Common myeloid progenitor, CD34-positive (primary cell): ENCODE measurements around the gene CSH1.
"Not testable (repeated sequence)": the region's sequence is repeated elsewhere in the genome, so short reads cannot be mapped to it uniquely, and the experiment has no call there.

Experiments
- CTCF ChIA-PET: fragments of 350-600 bp; sonication (Branson Sonifier 250); formaldehyde crosslinking; loops from one replicate; lab custom pipeline; 2021; ENCODE audit warnings: antibody characterized with exemption; lab: Charles Lee
- POLR2A ChIA-PET: fragments of 350-600 bp; sonication (Branson Sonifier 250); formaldehyde crosslinking; loops from one replicate; lab custom pipeline; 2021; ENCODE audit warnings: antibody characterized with exemption; lab: Charles Lee
- DNase-seq, 3 donors: peaks; one replicate each; pipeline versions ENCODE4 v3.0.0 to v3.0.0-alpha.2; 2013
- H3K27ac ChIP-seq, 2 experiments: 1 replicate in 1 of 2; 2 replicates in 1 of 2; pipeline ENCODE4 v1.7.0; 2013; ENCODE audit warnings: inconsistent platforms in 2 of 2, low read length in 2 of 2, mild to moderate bottlenecking in 2 of 2, low read depth in 1 of 2, moderate library complexity in 1 of 2; ENCODE audit not compliant: severe bottlenecking in 2 of 2, insufficient read depth in 1 of 2, poor library complexity in 1 of 2
- H3K27me3 ChIP-seq, 5 experiments: replicated peaks in 2 of 5; 1 replicate in 3 of 5; 2 replicates in 2 of 5; pipeline versions ENCODE4 v1.6.1 to v1.7.0; 2013; ENCODE audit warnings: low read length in 4 of 5, mild to moderate bottlenecking in 2 of 5, moderate library complexity in 2 of 5, inconsistent platforms in 1 of 5; ENCODE audit not compliant: insufficient read depth in 5 of 5, control insufficient read depth in 4 of 5
- H3K36me3 ChIP-seq, 4 experiments: 1 replicate in 2 of 4; 2 replicates in 2 of 4; pipeline versions ENCODE4 v1.6.1 to v1.7.0; 2013; ENCODE audit warnings: low read length in 3 of 4, control low read depth in 1 of 4, mild to moderate bottlenecking in 1 of 4; ENCODE audit not compliant: control insufficient read depth in 4 of 4, insufficient read depth in 4 of 4
- H3K4me1 ChIP-seq, 4 experiments: 1 replicate in 3 of 4; 2 replicates in 1 of 4; pipeline versions ENCODE4 v1.6.1 to v1.7.1; 2013; ENCODE audit warnings: low read length in 3 of 4, mild to moderate bottlenecking in 3 of 4, control low read depth in 1 of 4, inconsistent platforms in 1 of 4, moderate library complexity in 1 of 4; ENCODE audit not compliant: control insufficient read depth in 4 of 4, insufficient read depth in 4 of 4; ENCODE audit errors: control extremely low read depth in 1 of 4
- H3K4me3 ChIP-seq, 7 experiments: 1 replicate in 4 of 7; 2 replicates in 3 of 7; pipeline versions ENCODE4 v1.5.1 to v1.7.0; 2013; ENCODE audit warnings: mild to moderate bottlenecking in 7 of 7, low read length in 6 of 7, moderate library complexity in 6 of 7, inconsistent platforms in 2 of 7, low read depth in 2 of 7, control low read depth in 1 of 7; ENCODE audit not compliant: insufficient read depth in 4 of 7, control insufficient read depth in 1 of 7; ENCODE audit errors: extremely low read depth in 1 of 7
- H3K9me3 ChIP-seq, 5 experiments: 1 replicate in 4 of 5; 2 replicates in 1 of 5; pipeline versions ENCODE4 v1.6.1 to v1.7.1; 2013; ENCODE audit warnings: low read length in 4 of 5, mild to moderate bottlenecking in 2 of 5, inconsistent platforms in 1 of 5, low read depth in 1 of 5, moderate library complexity in 1 of 5; ENCODE audit not compliant: control insufficient read depth in 4 of 5, insufficient read depth in 2 of 5; ENCODE audit errors: control extremely low read depth in 1 of 5
- WGBS: methylation state at CpG from one replicate; pipeline ENCODE4 v1.1.5; 2013; ENCODE audit not compliant: insufficient coverage; 5-methylcytosine and 5-hydroxymethylcytosine counted together

Gene CSH1

DNA sequence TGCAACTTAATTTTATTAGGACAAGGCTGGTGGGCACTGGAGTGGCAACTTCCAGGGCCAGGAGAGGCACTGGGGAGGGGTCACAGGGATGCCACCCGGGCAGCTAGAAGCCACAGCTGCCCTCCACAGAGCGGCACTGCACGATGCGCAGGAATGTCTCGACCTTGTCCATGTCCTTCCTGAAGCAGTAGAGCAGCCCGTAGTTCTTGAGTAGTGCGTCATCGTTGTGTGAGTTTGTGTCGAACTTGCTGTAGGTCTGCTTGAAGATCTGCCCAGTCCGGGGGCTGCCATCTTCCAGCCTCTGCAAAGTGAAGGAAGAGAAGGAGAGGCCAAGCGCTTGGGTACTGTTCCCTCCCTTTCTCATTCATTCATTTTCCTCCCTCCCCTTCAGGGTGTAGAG lies 20.8 kb upstream of the CSH1 start:
- POLR2A ChIA-PET, H3K27ac ChIP-seq, H3K36me3 ChIP-seq, DNase-seq, H3K27me3 ChIP-seq, H3K4me1 ChIP-seq, H3K4me3 ChIP-seq, H3K9me3 ChIP-seq: not testable (repeated sequence)
- CTCF ChIA-PET, result interaction anchor here (0.9 to 5.8 kb wide), 10 partner anchors 13 to 216 kb away, joined by 3 to 100 read pairs (median 14); partner anchors contain the start of gene CD79B
- WGBS, result 100% methylated on average over 4 of the region's 11 CpGs

DNA sequence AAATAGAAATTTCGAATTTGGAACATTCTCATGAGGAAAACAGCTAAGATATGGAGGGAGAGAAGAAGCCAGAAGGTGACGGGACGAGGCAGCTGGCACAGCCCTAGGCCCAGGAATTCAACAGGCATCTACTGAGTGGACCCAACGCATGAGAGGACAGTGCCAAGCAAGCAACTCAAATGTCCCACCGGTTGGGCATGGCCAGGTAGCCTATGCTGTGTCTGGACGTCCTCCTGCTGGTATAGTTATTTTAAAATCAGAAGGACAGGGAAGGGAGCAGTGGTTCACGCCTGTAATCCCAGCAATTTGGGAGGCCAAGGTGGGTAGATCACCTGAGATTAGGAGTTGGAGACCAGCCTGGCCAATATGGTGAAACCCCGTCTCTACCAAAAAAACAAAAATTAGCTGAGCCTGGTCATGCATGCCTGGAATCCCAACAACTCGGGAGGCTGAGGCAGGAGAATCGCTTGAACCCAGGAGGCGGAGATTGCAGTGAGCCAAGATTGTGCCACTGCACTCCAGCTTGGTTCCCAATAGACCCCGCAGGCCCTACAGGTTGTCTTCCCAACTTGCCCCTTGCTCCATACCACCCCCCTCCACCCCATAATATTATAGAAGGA lies 20.3 kb upstream of the CSH1 start:
- POLR2A ChIA-PET, result no interaction called here

DNA sequence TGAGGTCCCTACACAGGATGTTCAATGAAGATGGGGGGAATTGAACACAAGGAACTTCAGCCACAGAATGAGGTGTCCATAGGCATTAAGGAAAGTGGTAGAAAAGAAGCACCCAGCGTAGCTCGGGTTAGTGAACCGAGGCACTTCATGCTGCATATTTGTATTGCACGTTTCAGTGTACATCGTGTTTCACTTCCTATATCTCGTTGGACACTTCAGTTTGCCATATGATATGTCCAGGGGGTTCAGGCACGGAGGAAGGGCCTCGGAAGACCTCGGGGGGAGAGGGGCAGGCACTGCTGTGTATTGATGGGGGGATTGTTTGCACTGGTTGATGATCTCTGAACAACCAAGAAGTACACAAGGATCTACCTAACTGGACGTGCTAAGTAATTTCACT lies 19.4 kb upstream of the CSH1 start:
- CTCF ChIA-PET, result interaction anchor here (0.8 to 5.5 kb wide), 9 partner anchors 31 to 225 kb away, joined by 3 to 56 read pairs (median 9); no protein-coding TSS in a partner anchor
- POLR2A ChIA-PET, result not testable (repeated sequence)
- WGBS, result 89% methylated on average over 6 of the region's 10 CpGs

More for the DNA sequence above, 20.3 kb upstream of the CSH1 start:
- 98% methylated on average over 10 of the region's 12 CpGs for WGBS
- H3K27ac ChIP-seq, result no peak overlapping the region
- no peaks in the 10 kb centered on the region for H3K36me3 ChIP-seq
- DNase-seq, result no peak
- no peaks in the 10 kb centered on the region for H3K9me3 ChIP-seq
- no peaks in the 10 kb centered on the region for H3K27me3 ChIP-seq
- CTCF ChIA-PET, result interaction anchor here (0.8 to 5.5 kb wide), 13 partner anchors 12 to 224 kb away, joined by 3 to 100 read pairs (median 9); no protein-coding TSS in a partner anchor
- H3K4me1 ChIP-seq, result peaks cover 0 to 5% (median 0%) of the 10 kb centered on the region in 4 experiments
- no peak overlapping the region for H3K4me3 ChIP-seq

GRCh38 chr17:63914471-63914870 lies 18.1 kb upstream of the CSH1 start:
- no peak for DNase-seq
- H3K27ac ChIP-seq, result no peak overlapping the region
- ChIA-PET CTCF (interaction anchor here (0.8 to 5.5 kb wide), 5 partner anchors 32 to 111 kb away, joined by 3 to 24 read pairs (median 9); no protein-coding TSS in a partner anchor), POLR2A (no interaction called here)
- H3K9me3 ChIP-seq, result no peaks in the 10 kb centered on the region
- WGBS, result 100% methylated on average over 7 of the region's 7 CpGs
- peaks cover 0 to 5% (median 0%) of the 10 kb centered on the region in 4 experiments for H3K4me1 ChIP-seq
- H3K4me3 ChIP-seq, result no peak overlapping the region
- H3K36me3 ChIP-seq, result no peaks in the 10 kb centered on the region
- H3K27me3 ChIP-seq, result no peaks in the 10 kb centered on the region

More for the DNA sequence above, 19.4 kb upstream of the CSH1 start:
- not testable (repeated sequence) for H3K27ac ChIP-seq, H3K27me3 ChIP-seq, H3K9me3 ChIP-seq, H3K4me1 ChIP-seq, DNase-seq, H3K4me3 ChIP-seq, H3K36me3 ChIP-seq

DNA sequence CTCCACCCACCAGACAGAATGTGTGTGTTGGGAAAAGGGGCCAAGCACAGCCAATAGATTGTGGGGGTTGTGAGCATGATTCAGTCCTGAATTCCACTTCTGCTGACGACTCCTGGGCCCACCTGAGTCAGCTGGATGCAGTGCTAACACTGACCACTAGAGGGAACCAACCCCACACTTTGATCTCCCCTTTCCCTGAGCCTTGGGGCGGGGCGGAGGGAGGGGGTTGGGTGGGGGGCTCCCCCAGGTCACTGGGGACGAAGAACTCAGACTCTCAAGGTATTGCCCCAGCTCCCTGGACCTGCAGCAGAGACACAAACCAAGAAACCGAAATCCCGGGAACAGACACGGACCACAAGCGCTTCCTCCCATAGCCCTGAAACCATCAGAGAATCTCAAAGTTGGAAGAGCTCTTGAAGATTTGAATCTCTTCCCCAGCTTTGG lies 15.3 kb upstream of the CSH1 start:
- Histone ChIP-seq H3K4me3 (no peak overlapping the region), H3K27ac (no peak overlapping the region), H3K36me3 (no peaks in the 10 kb centered on the region), H3K4me1 (no peaks in the 10 kb centered on the region), H3K9me3 (no peaks in the 10 kb centered on the region), H3K27me3 (no peaks in the 10 kb centered on the region)
- POLR2A ChIA-PET, result interaction anchor here (0.6 kb wide), 1 partner anchor 35 kb away, joined by 3 read pairs; no protein-coding TSS in a partner anchor
- WGBS, result 57% methylated on average over 5 of the region's 8 CpGs
- CTCF ChIA-PET, result interaction anchor here (1.0 to 5.5 kb wide), 20 partner anchors 11 to 224 kb away, joined by 3 to 27 read pairs (median 5); partner anchors contain the start of genes CD79B and ERN1
- DNase-seq, result peak in 2 of 3 donors; percentile 48 to 61

GRCh38 chr17:63911041-63911635 lies 14.8 kb upstream of the CSH1 start, which contains the start of gene CSHL1:
CSHL1 (minus strand) TSS chr17:63911258; CDS start chr17:63911196, 62 bp downstream.
- Histone ChIP-seq H3K9me3 (no peaks in the 10 kb centered on the region), H3K27ac (no peak within 1 kb of the TSS), H3K4me3 (no peak within 1 kb of the TSS), H3K36me3 (no peaks in the 10 kb centered on the region), H3K27me3 (no peaks in the 10 kb centered on the region), H3K4me1 (no peaks in the 10 kb centered on the region)
- no peak for DNase-seq
- 80% methylated on average over 11 of the region's 15 CpGs for WGBS
- ChIA-PET CTCF (interaction anchor here (0.7 to 5.5 kb wide), 22 partner anchors 12 to 225 kb away, joined by 3 to 27 read pairs (median 4); partner anchors contain the start of gene ERN1), POLR2A (no interaction called here)
